ENCODE measurements around the gene C10orf105. TPM values are rescaled to one million over a fixed set of nuclear protein-coding genes. Genes with fewer than 3 reads are reported as not detected.

The C10orf105 gene
- polyA plus RNA-seq, 1 donor (not counting 4 experiments of a cell fraction or from before 2014, with no cell fraction given) = not detected

DNA sequence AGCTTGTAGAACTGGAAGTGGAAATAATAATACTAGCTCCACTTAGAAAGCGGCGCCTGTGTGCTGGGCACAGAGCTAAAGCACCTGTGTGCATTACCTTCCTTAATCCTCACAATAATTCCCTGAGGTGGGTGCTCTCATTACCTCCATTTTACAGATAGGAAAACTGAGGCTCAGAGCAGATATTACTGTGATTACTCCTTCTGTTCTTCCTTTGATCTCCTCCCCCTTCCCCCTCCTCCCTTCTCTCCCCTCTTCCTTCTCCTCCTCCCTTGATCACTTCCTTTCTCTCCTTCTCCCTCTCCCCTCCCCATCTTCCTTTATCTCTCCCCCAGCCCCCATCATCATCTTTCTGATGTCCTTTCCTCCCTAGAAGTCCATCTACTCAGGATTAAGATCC is 55.0 kb downstream of the C10orf105 start:
- H3K4me1 ChIP-seq (ENCODE audit: control insufficient read depth, extremely low read depth, insufficient read depth, low read length) = no peaks in the 10 kb centered on the region
- peaks cover 6% of the 10 kb centered on the region for H3K27me3 ChIP-seq (ENCODE audit: control insufficient read depth, extremely low read depth, insufficient read depth, low read length)
- DNase-seq (ENCODE audit: low read depth, low spot score) (no peak), FAIRE-seq (no peak)
- no peak overlapping the region for H3K4me2 ChIP-seq (ENCODE audit: control insufficient read depth, extremely low read depth, insufficient read depth, low read depth, low read length)
- no peaks in the 10 kb centered on the region for H4K20me1 ChIP-seq (ENCODE audit: control insufficient read depth, extremely low read depth, insufficient read depth, low read length)
- no peaks in the 10 kb centered on the region for H3K9me1 ChIP-seq (ENCODE audit: control insufficient read depth, extremely low read depth, insufficient read depth, low read length)
- H2AFZ ChIP-seq (ENCODE audit: control insufficient read depth, low read length) = no peak overlapping the region
- TF ChIP-seq, protein P1, sequence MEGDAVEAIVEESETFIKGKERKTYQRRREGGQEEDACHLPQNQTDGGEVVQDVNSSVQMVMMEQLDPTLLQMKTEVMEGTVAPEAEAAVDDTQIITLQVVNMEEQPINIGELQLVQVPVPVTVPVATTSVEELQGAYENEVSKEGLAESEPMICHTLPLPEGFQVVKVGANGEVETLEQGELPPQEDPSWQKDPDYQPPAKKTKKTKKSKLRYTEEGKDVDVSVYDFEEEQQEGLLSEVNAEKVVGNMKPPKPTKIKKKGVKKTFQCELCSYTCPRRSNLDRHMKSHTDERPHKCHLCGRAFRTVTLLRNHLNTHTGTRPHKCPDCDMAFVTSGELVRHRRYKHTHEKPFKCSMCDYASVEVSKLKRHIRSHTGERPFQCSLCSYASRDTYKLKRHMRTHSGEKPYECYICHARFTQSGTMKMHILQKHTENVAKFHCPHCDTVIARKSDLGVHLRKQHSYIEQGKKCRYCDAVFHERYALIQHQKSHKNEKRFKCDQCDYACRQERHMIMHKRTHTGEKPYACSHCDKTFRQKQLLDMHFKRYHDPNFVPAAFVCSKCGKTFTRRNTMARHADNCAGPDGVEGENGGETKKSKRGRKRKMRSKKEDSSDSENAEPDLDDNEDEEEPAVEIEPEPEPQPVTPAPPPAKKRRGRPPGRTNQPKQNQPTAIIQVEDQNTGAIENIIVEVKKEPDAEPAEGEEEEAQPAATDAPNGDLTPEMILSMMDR (optimal IDR thresholded peaks at IDR 0.05 in 1 of 3, IDR thresholded peaks at IDR 0.05 in 1 of 3, conservative IDR thresholded peaks at IDR 0.05 in 1 of 3; ENCODE audit: extremely low read depth in 1 of 3, insufficient read depth in 2 of 3, low read length in 3 of 3) = no peak
- TF ChIP-seq EZH2 (IDR thresholded peaks at IDR 0.05; ENCODE audit: low read length) = no peak
- no peak overlapping the region for H3K27ac ChIP-seq (ENCODE audit: control insufficient read depth, insufficient read depth, low read length)
- H3K36me3 ChIP-seq (ENCODE audit: control insufficient read depth in 2 of 2, extremely low read depth in 1 of 2, insufficient read depth in 2 of 2, low read length in 2 of 2) = no peaks in the 10 kb centered on the region
- no peaks in the 10 kb centered on the region for H3K79me2 ChIP-seq (ENCODE audit: control insufficient read depth, insufficient read depth, low read length)
- H3K9me3 ChIP-seq (ENCODE audit: control insufficient read depth, low read depth, low read length) = no peaks in the 10 kb centered on the region
- dilution Hi-C loops (cut with MboI; ENCODE audit: extremely low pct_ligation_motif_present, low sequenced_read_pairs) = no loop called here
- no peak overlapping the region for H3K9ac ChIP-seq (ENCODE audit: control insufficient read depth, extremely low read depth, insufficient read depth, low read length)
- H3K4me3 ChIP-seq (ENCODE audit: control insufficient read depth in 2 of 3, extremely low read depth in 1 of 3, insufficient read depth in 2 of 3, low read depth in 1 of 3, low read length in 3 of 3) = no peak overlapping the region

DNA sequence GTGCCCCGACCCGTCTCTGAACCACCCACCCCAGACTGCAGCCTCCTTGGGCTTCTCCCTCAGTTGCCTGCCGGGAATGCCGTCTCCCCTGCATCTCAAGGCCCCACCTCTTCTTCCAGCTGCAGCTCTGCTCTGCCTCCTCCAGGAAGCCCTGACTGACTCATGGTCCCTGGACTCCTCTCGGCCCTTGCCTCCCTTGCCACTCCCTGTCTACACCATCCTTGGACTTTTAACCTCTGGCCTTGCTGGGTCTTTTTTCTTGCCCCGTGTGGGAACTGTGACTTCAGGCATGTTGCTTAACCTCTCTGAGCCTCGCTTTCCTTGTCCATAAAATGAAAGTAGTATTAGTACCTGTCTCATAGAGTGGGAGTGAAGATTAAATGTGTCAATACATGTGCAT is 56.3 kb downstream of the C10orf105 start:
- Histone ChIP-seq H4K20me1 (ENCODE audit: control insufficient read depth, extremely low read depth, insufficient read depth, low read length) (no peaks in the 10 kb centered on the region), H3K36me3 (ENCODE audit: control insufficient read depth in 2 of 2, extremely low read depth in 1 of 2, insufficient read depth in 2 of 2, low read length in 2 of 2) (no peaks in the 10 kb centered on the region), H3K4me1 (ENCODE audit: control insufficient read depth, extremely low read depth, insufficient read depth, low read length) (no peaks in the 10 kb centered on the region), H3K4me3 (ENCODE audit: control insufficient read depth in 2 of 3, extremely low read depth in 1 of 3, insufficient read depth in 2 of 3, low read depth in 1 of 3, low read length in 3 of 3) (no peak overlapping the region), H3K79me2 (ENCODE audit: control insufficient read depth, insufficient read depth, low read length) (no peaks in the 10 kb centered on the region), H3K27ac (ENCODE audit: control insufficient read depth, insufficient read depth, low read length) (no peak overlapping the region), H3K9me3 (ENCODE audit: control insufficient read depth, low read depth, low read length) (no peaks in the 10 kb centered on the region), H3K9me1 (ENCODE audit: control insufficient read depth, extremely low read depth, insufficient read depth, low read length) (no peaks in the 10 kb centered on the region), H3K9ac (ENCODE audit: control insufficient read depth, extremely low read depth, insufficient read depth, low read length) (no peak overlapping the region), H3K27me3 (ENCODE audit: control insufficient read depth, extremely low read depth, insufficient read depth, low read length) (peaks cover 6% of the 10 kb centered on the region), H2AFZ (ENCODE audit: control insufficient read depth, low read length) (no peak overlapping the region), H3K4me2 (ENCODE audit: control insufficient read depth, extremely low read depth, insufficient read depth, low read depth, low read length) (no peak overlapping the region)
- no peak for TF ChIP-seq EZH2 (IDR thresholded peaks at IDR 0.05; ENCODE audit: low read length)
- TF ChIP-seq, protein P1 (optimal IDR thresholded peaks at IDR 0.05 in 1 of 3, IDR thresholded peaks at IDR 0.05 in 1 of 3, conservative IDR thresholded peaks at IDR 0.05 in 1 of 3; ENCODE audit: extremely low read depth in 1 of 3, insufficient read depth in 2 of 3, low read length in 3 of 3) = no peak
- FAIRE-seq (no peak), DNase-seq (ENCODE audit: low read depth, low spot score) (no peak)
- dilution Hi-C loops (cut with MboI; ENCODE audit: extremely low pct_ligation_motif_present, low sequenced_read_pairs) = no loop called here

Measured in keratinocyte (primary cell).